ENCODE data around the gene DSCAM.

Gene DSCAM

GRCh38 chr21:40839521-40839920, 7.4 kb downstream of the DSCAM start:
- no peak for DNase-seq

- DNase-seq = no peak
These were observed 9.5 kb downstream of the DSCAM start for GRCh38 chr21:40837456-40837855.

DNA sequence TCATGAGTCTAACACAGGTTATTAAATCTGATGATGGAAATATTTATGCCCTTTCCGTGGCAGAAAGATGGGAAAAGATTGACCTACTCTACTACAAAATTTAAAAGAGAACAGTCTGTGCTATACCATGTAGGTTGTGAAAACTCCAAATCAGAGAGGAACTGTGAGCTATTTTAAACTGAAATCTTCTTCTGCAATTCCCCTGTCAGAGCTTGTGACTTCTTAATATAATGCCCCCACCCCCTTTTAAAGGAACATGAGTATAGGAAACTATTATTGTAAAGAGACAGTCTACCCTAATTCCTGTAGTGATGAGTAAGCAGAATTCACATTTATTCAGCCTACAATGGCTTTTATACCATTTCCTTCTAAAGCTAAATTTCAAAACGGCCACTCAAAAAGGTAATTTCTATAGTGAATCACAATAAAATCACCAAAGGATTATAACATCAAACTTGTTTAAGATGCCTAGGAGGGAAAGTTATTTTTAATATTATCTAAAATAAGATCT, 11.7 kb downstream of the DSCAM start:
- DNase-seq = no peak

- no peak for DNase-seq
These were observed 13.8 kb downstream of the DSCAM start for GRCh38 chr21:40833184-40833583.

DNA sequence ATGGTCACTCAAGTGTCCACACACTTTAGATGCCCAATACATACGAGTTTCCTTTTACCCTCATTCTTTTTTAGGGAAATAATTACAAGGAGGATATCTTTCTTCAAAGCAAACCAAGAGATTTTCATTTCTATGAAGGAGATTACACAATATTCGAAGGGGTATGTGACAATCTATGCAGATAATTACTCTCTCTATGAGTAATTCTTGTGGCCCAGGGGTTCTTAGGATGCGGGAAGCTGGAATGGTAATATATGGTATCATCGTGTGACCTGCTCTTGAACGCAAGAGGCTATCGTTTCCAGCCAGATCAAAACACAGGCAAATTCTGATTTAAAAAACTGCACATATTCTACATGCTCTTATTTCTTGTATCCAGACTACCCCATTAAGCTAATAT, 14.6 kb downstream of the DSCAM start:
- DNase-seq = no peak

- no peak for DNase-seq
These were observed 16.1 kb downstream of the DSCAM start for GRCh38 chr21:40830836-40831235.

DNA sequence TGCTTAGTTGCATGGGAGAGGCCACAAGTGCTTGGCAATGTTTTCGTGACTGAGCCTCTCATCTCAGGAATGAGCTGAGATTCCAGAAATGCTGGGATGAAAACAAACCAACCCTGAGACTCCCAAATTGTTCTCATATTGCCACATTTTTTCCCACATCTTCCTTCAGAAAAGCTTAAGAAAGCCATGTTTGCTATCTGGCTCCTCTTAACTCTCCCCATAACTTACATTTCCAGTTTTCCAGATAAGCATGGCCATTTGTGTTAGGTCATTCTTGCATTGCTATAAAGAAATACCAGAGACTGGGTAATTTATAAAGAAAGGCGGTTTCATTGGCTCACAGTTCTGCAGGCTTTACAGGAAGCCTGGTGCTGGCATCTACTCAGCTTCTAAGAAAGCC, 17.2 kb downstream of the DSCAM start:
- DNase-seq = no peak

GRCh38 chr21:40829308-40829707, 17.6 kb downstream of the DSCAM start:
- DNase-seq = no peak

- no peak for DNase-seq
These were observed 19.4 kb downstream of the DSCAM start for GRCh38 chr21:40827509-40827908.

DNA sequence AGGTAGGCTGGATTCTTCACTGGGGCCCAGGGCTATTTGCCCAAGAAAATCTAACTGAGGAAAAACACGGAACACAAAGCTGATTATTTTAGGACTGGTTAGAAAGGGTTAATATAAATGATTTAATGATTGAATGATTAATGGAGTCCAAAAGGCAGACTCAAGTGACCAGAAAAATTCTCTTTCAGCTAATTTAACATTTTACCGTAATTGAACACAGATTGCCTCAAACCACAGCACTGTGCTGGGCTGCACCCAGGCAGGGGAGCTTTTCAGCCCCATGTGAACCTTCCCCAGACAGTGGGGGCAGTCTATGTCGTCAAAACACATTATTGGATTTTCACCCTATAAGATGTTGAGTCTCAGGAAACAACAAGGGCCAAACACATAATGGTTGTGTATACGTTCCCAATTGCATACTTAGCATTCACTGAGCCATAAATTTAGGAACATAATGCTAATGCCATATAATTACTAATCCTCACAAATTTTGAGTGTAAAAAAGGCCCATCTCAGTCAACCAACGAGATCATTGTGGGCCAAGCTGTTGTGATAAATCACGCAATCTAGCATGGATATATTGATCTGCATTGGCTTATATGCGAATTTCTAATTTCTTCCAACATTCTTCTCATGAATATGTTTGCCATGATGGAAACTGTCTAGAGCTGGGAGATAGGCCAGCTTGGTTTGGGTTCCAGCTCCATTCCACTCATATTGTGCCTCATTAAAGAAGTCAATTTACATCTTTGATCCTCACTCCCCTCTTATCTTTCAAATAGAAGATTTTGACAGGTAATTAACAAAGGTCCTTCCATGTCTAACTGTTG, 27.7 kb downstream of the DSCAM start:
- DNase-seq = no peak

DNA sequence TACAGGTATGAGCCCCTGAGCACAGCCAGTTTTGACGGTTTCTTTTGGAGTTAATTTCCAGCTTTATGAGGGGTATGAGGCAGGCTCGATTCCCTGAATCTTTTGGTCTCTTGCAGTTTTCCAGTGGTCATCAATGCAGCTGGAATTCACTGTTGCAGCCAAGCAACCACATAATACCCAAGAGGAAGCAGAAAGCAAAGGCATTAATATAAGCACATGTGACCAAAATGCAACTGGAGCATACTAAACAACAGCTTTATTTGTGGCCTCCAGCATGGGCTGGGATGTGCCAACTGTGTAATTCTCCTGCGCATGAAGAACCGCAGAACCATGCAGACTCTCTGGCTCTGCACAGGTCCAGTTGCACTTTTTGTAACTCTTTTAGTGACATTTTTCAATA, 33.0 kb downstream of the DSCAM start:
- no peak for DNase-seq

DNA sequence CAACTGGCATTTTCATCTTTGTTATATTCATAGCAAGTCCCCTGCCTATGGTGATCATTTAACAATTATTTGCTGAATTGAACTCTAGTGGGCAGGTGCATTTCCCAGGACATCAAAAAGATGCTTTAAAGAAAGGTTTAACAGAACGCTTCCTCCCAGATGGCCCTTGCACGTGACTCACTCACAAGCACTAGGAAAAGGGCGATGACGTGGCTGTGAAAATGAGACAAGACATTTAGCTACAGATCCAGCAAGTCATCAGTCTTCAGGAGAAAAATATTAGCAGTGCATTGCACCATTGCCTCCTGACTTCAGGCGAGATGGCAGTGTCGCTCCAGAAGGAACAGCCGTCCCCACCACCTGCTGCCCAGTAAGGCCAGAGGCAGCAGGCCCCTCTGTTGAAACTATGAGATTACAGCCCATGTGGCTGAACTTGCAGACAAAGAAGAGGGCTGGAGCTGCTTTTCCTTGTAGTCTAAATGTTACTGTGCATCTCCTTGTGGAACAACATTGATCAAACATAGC, 37.2 kb downstream of the DSCAM start:
- DNase-seq = no peak

- DNase-seq = no peak
These were observed 43.9 kb downstream of the DSCAM start for GRCh38 chr21:40803101-40803500.

DNA sequence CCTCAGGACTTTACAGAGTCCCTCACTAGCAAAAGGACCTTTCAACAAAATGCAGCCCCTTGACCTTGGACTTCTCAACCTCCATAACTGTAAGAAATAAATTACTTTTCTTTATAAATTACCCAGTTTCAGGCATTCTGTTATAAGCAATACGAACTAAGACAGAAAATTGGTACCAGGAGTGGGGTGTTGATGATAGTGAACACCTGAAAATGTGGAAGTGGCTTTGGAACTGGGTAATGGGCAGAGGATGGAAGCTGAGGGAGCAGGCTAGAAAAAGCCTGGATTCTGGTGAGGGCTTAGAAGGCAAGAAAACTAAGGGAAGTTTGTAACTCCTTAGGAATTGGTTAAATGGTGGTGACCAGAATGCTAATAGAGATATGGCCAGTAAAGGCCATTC, 46.8 kb downstream of the DSCAM start:
- DNase-seq = no peak

DNA sequence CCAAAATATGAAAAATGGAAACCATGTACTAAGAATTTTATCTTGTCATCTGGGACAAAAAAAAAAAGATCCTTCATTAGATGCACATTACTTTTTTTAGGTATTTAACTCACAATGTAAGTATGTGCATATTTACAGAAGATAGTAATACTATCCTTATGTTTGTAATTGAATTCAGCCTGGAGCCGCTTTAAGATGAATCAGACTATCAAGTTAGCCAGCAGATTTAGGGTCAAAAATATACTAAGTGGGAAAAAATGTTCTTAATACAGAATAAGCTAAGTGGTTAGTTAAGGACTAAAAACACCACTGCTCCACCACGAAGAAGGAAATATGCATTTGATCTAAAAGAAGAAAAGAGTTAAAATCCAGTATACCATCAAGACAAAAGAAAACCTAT, 49.1 kb downstream of the DSCAM start:
- no peak for DNase-seq

DNA sequence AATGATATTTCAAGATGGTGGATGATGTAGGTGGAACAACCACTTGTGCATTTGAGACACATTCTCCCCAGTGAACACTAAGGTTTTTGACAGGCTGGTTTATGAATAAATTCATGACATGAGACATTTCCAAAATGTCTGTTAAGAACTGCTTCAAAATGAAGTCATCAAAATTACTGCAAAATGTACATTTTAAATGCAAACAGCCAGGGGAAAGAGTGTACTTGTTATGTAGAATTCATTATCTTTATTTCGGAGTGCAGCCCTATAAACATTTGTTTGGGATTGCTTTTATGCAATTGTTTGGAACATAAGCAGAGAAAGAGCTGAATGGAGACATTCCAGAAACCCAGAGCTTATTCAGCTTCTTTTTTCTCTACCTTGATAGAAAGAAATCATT, 49.5 kb downstream of the DSCAM start:
- DNase-seq = no peak

DNA sequence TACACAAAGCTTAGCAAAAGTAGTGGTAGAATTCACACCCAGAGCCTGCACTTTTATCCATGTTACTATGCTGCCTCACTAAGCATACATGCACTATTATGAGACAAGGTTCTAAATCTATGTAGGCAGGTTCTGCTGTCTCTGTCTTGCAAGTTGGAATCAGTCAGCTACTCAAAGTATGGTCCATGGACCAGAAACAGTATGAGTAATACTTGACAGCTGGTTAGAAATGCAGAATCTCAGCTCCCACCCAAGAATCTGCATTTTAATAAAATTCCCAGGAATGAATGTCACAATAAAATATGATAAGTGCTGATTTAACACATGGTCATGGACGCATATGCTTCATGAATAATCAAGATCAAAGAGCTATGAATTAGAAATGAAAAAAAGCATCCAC, 50.5 kb downstream of the DSCAM start:
- DNase-seq = no peak

DNA sequence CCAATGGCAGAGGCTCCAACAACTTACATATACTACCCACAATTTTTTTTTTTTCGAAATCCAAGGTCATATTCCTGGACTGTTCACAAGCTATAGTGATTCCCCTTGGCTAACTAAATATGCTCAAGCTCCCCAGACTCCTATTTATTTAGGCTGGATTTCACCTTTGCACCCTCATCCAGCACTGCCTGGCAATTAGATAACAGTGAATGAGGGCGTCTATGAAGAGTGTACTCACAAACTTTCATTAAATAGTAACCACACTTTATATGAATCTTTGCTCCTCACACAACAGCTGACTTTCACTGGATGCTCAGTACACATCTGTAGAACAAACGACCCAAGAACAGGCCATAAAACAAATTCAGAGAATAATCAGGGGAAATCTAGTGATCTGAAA, 51.6 kb downstream of the DSCAM start:
- no peak for DNase-seq

GRCh38 chr21:40792691-40793456, 54.1 kb downstream of the DSCAM start:
- no peak for DNase-seq

DNA sequence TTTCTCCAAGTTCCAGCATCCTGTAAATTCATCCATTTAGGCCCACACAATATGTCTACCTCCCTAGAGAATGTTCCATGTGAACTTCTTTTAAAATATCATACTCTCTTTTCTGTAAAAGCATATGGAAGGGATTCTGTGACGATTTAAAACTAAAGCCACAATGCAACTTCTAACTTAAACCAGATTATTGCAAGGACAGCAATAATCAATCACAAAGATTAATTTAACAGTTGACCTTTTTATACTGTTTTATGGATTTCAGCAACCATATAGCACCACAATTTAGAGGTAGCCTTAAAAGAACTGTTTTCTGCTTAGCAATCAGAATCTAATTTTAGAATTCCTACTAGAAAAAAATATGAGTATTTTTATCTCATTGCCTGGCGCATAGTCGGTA, 58.3 kb downstream of the DSCAM start:
- DNase-seq = no peak

DNA sequence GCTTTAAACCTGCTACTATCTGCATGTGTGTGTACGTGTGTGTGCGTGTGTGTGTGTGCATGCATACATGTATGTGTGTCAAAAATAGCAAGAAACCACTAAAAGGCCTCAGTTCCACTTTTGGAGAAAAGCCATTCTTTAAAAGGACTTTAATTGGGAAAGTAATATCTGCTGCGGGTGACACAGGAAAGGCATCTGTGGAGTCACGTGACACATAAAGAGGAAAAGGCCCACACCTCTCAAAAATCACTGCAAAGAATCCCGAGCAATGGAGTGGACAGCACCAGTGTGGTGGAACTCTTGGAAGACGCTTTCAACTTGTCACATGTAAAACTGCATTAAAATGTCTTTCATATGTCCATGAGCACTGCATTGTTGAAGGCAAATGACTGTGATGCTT, 63.6 kb downstream of the DSCAM start:
- DNase-seq = no peak

- DNase-seq = no peak
These were observed 76.4 kb downstream of the DSCAM start for GRCh38 chr21:40770435-40771055.

DNA sequence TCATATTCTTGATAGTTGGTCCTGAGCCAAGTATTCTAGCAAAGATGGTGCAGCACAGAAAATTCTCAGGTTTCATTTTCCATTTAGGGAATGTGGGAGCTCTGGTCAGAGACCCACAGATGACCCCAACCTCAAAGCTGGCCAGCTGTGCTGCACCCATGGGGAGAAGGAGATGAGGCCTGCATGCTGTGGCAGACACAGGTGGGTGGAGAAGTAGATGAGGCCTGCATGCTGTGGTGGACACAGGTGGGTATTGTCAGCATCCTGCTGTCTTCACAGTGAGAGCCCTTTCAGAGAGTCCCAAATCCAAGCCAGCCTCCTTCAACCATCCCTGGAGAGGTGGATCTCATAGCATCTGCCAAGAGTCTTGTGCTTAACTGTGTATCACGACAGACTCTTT, 77.7 kb downstream of the DSCAM start:
- no peak for DNase-seq

DNA sequence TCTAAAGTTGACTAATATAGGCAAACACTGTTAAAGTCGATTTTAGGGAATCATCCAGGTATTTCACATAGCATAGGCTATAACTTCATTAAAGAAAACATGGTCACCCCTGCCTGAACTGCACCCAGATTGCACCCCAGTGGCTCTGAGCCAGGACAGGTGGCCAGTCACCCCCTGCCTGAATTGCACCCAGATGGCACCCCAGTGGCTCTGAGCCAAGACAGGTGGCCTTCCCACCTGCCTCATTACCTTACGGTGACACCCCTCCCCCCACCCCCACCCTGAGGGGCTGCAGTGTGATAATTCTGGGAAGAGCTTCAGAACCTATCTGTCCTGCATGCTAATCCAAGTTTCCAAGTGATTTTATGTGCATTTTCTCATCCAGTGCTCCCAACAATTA, 78.9 kb downstream of the DSCAM start:
- DNase-seq = no peak

Measured in stimulated activated CD4-positive, alpha-beta T cell treated with anti-CD3 and anti-CD28 coated beads, Interleukin-1b, Interleukin-23, amount 100 ng/mL, for 48 hours (primary cell).